Stimulated activated CD4-positive, alpha-beta T cell treated with anti-CD3 and anti-CD28 coated beads, Interleukin-12 subunit alpha, Interleukin-12 subunit beta, amount 100 ng/mL, for 48 hours (primary cell): ENCODE data around the gene CLCA1.
A peak's percentile ranks its signal among the peaks of the same experiment; 100 is the strongest.

ENCODE experiments used
- DNase-seq, 3 donors: peaks; one replicate each; pipeline ENCODE4 v3.0.0-alpha.2; 2020; ENCODE audit warnings: low read depth in 2 of 3, low spot score in 1 of 3

Gene CLCA1, protein sequence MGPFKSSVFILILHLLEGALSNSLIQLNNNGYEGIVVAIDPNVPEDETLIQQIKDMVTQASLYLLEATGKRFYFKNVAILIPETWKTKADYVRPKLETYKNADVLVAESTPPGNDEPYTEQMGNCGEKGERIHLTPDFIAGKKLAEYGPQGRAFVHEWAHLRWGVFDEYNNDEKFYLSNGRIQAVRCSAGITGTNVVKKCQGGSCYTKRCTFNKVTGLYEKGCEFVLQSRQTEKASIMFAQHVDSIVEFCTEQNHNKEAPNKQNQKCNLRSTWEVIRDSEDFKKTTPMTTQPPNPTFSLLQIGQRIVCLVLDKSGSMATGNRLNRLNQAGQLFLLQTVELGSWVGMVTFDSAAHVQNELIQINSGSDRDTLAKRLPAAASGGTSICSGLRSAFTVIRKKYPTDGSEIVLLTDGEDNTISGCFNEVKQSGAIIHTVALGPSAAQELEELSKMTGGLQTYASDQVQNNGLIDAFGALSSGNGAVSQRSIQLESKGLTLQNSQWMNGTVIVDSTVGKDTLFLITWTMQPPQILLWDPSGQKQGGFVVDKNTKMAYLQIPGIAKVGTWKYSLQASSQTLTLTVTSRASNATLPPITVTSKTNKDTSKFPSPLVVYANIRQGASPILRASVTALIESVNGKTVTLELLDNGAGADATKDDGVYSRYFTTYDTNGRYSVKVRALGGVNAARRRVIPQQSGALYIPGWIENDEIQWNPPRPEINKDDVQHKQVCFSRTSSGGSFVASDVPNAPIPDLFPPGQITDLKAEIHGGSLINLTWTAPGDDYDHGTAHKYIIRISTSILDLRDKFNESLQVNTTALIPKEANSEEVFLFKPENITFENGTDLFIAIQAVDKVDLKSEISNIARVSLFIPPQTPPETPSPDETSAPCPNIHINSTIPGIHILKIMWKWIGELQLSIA

GRCh38 chr1:86468501-86468977 is at the start of gene CLCA1:
CLCA1 (plus strand) TSS chr1:86468927; CDS start chr1:86468972, 45 bp downstream.
- no peak for DNase-seq

GRCh38 chr1:86419277-86419903 is 49.3 kb upstream of the CLCA1 start:
- DNase-seq: peak in 1 of 3 donors; percentile 33

GRCh38 chr1:86421601-86422280 is 47.0 kb upstream of the CLCA1 start:
- no peak for DNase-seq

DNA sequence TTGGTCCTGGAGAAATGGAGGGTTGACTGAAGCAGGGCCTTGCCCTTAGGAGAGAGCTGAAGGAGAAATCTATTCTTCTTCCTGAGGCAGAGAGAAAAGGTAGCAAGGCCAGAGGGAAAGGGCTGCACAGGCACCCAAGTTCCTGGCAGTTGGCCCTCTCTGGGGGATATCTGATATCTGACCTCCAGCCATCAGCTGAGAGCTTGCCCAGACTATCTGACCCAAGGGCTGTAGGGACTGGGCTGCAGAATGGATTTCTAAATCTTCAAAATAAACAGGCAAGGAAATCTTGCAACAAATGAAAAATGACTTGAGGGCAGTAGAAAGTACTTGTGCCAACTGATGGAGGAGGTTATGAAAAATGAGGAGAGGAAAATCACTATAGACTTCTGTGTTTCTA is 45.3 kb upstream of the CLCA1 start:
- DNase-seq: no peak

- no peak for DNase-seq
These were observed 44.9 kb upstream of the CLCA1 start, which contains the start of gene CLCA2 for GRCh38 chr1:86423873-86424272. CLCA2 (plus strand) TSS chr1:86424171; CDS start chr1:86424248, 77 bp downstream.

GRCh38 chr1:86429122-86429725 is 39.5 kb upstream of the CLCA1 start:
- DNase-seq: no peak

- peak in 1 of 3 donors; percentile 15 for DNase-seq
These were observed 38.9 kb upstream of the CLCA1 start for GRCh38 chr1:86429835-86430234.

GRCh38 chr1:86430376-86430775 is 38.4 kb upstream of the CLCA1 start:
- no peak for DNase-seq

- no peak for DNase-seq
These were observed 34.7 kb upstream of the CLCA1 start for GRCh38 chr1:86434059-86434458.

- no peak for DNase-seq
These were observed 33.4 kb upstream of the CLCA1 start for GRCh38 chr1:86435327-86435726.

DNA sequence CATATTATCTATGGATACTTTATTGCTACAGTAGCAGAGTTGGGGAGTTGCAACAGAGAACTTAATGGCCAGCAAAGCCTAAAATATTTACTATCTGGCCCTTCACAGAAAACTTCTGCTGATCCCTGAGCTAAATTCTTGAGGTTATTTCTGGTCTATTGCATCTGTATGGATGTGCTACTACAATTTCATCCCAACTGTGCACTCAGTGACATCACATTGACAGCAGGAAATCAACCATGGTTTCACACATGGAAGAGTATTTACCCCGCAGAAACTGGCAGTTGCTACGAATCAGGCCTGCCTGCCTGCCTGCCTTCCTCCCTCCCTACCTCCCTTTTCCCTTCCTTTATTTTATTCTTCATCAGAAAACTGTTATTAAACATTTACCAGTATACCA is 32.7 kb upstream of the CLCA1 start:
- no peak for DNase-seq

GRCh38 chr1:86441581-86441980 is 27.1 kb upstream of the CLCA1 start:
- DNase-seq: no peak

GRCh38 chr1:86441997-86442396 is 26.7 kb upstream of the CLCA1 start:
- DNase-seq: no peak

DNA sequence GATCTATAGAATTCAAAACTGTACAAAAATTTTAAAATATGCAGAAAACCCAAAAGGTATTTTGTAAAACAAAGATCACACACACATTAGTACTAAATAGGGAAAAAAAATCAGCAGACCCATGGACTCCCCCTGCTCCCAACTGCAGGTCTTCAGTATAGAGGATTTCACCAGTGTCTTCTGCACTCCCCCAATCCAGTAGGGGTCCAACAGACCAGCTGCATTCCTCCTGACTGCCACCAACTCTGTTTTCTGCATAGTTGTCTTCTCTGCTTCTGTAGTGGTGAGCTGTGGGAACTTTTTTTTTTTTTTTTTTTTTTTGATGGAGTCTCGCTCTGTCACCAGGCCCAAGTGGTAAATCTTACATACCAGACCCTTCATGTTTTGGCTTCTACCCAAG is 22.8 kb upstream of the CLCA1 start:
- DNase-seq: no peak

DNA sequence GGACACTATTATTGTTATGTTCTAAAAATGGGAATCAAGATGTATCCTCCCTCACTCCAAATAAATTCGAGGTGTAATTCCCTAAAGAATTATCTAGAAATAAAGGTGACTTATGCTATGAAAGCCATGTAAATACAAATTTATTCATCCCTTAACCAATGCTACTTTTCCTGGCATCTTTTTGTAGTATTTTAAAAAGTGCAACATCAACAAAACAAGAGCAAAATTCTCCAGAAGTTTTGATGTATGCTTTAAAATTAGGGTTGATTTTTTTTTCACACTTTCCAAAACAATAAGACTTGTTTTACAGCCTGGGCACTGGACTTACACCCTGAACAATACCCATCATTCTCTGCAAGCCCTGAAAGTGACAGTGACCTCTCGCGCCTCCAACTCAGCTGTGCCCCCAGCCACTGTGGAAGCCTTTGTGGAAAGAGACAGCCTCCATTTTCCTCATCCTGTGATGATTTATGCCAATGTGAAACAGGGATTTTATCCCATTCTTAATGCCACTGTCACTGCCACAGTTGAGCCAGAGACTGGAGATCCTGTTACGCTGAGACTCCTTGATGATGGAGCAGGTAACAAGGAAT is 21.4 kb upstream of the CLCA1 start:
- DNase-seq: no peak

DNA sequence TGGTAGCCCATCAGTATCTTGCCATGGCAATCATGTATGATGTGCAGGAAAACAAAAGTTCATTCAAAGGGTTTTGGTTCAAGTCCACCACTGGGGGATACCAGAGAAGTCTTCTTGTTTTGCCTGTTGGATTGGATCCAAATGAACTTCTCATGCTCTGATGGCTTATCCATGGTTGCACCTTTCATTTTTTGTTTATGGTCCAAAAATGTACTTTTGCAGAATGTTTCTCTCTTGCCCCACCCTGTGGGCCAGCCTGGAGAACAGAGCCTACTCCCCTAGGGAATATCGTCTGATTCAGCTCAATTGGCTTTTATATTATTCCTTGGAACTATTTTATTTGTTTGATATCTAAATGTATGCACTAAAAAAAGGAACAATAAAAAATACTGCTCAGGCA is 20.1 kb upstream of the CLCA1 start:
- DNase-seq: no peak

GRCh38 chr1:86449103-86449502 is 19.6 kb upstream of the CLCA1 start:
- no peak for DNase-seq

DNA sequence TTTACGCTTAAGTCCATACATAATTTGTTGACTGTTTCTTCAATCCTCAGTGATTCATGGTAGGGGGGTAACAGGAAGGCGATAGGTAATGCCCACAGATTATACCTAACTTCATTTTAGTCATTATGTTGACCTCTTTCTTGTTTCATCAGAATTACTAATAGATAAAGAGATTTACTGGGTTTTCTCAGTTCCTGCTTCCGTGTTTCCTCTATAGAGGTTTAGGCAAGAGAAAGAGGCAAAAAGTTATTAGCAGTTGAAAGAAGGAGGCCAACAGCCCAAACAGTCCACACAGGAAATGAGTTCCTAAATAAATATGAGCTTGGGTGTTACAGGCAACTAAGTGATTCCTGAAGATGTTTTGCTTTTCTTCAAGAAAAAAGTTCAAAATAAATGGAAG is 17.9 kb upstream of the CLCA1 start:
- DNase-seq: no peak

GRCh38 chr1:86453664-86454063 is 15.1 kb upstream of the CLCA1 start:
- DNase-seq: no peak

DNA sequence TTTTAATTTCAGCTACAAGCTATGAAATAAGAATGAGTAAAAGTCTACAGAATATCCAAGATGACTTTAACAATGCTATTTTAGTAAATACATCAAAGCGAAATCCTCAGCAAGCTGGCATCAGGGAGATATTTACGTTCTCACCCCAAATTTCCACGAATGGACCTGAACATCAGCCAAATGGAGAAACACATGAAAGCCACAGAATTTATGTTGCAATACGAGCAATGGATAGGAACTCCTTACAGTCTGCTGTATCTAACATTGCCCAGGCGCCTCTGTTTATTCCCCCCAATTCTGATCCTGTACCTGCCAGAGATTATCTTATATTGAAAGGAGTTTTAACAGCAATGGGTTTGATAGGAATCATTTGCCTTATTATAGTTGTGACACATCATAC is 13.7 kb upstream of the CLCA1 start:
- no peak for DNase-seq
